Mucosa of stomach (tissue), 1 donor: ENCODE data around the gene PRX.

Source experiments
- H3K27me3 ChIP-seq: one replicate; pipeline ENCODE4 v1.7.0; 2013; ENCODE audit warnings: mild to moderate bottlenecking, low read length; ENCODE audit not compliant: control insufficient read depth, insufficient read depth
- H3K36me3 ChIP-seq: one replicate; pipeline ENCODE4 v1.7.0; 2013; ENCODE audit warnings: low read length; ENCODE audit not compliant: control insufficient read depth, insufficient read depth
- H3K4me1 ChIP-seq: one replicate; pipeline ENCODE4 v1.7.0; 2013; ENCODE audit warnings: mild to moderate bottlenecking, low read length; ENCODE audit not compliant: control insufficient read depth, insufficient read depth
- H3K4me3 ChIP-seq: one replicate; pipeline ENCODE4 v1.7.0; 2013; ENCODE audit warnings: low read length
- H3K9ac ChIP-seq: one replicate; pipeline ENCODE4 v1.7.0; 2013; ENCODE audit warnings: mild to moderate bottlenecking, low read length, moderate library complexity
- H3K9me3 ChIP-seq: one replicate; pipeline ENCODE4 v1.7.0; 2013; ENCODE audit warnings: mild to moderate bottlenecking, low read length, moderate library complexity; ENCODE audit not compliant: control insufficient read depth
- donor health status: Pancreatic carcinoma.

Gene PRX

GRCh38 chr19:40407714-40408597, 5.2 kb downstream of the PRX start:
- H3K9me3 ChIP-seq = no peaks in the 10 kb centered on the region
- no peaks in the 10 kb centered on the region for H3K27me3 ChIP-seq
- peaks cover 8% of the 10 kb centered on the region for H3K4me1 ChIP-seq
- H3K9ac ChIP-seq = no peak overlapping the region
- H3K4me3 ChIP-seq = no peak overlapping the region
- H3K36me3 ChIP-seq = no peaks in the 10 kb centered on the region

DNA sequence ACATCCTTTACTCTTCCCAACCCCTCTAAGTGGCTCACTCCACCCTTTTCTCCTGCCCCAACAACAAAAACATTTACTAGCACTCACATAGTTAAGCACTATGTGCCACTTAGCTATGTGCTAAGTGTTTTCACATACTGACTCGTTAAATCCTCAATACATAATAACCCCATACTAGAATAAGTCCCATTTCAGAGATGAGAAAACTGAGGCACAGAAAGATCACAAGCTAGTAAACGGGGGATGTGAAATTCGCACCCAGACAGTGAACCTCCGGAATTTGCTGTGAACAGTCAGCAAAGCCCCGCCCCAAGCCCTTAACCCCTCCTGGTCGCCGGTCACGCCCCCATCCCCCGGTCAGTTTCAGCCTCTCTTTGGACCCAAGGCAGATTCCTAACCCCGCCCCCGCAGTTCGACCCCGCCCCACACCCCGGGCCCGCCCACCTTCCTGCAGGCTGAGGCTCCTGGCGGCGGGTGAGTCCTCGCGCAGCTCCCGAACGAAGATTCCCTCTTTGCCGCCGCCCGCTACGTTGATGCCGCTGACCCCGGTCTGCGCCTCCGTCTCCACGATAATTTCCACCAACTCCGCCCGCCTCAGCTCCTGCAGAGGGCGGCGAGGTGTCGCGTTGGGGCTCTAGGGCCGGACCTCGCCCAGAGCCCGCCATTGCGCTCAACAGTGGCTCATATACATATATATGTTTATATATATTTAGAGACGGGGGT, 9.8 kb downstream of the PRX start:
- Histone ChIP-seq H3K36me3 (no peaks in the 10 kb centered on the region), H3K9ac (peak overlapping the region; percentile 47), H3K9me3 (no peaks in the 10 kb centered on the region), H3K4me1 (peaks cover 8% of the 10 kb centered on the region), H3K27me3 (no peaks in the 10 kb centered on the region), H3K4me3 (no peak overlapping the region)

DNA sequence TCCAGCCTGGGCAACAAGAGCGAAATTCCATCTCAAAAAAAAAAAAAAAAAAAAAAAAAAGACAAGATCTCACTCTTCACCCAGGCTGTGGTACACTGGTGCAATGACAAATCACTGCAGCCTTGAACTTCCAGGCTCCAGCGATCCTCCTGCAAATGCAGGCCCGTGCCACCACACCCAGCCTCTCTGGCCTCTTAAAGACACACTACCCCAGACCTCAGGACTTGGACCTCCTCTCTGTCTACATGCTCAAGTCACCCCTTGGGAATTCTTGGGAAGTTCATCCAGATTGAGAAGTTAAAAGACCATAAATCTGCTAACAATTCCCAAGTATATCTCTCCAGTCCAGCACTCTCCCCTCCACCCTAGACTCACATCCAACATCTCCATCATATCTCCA, 12.6 kb downstream of the PRX start:
- no peak overlapping the region for H3K4me3 ChIP-seq
- H3K4me1 ChIP-seq = peaks cover 4% of the 10 kb centered on the region
- H3K9me3 ChIP-seq = no peaks in the 10 kb centered on the region
- no peaks in the 10 kb centered on the region for H3K36me3 ChIP-seq
- H3K9ac ChIP-seq = no peak overlapping the region
- no peaks in the 10 kb centered on the region for H3K27me3 ChIP-seq

DNA sequence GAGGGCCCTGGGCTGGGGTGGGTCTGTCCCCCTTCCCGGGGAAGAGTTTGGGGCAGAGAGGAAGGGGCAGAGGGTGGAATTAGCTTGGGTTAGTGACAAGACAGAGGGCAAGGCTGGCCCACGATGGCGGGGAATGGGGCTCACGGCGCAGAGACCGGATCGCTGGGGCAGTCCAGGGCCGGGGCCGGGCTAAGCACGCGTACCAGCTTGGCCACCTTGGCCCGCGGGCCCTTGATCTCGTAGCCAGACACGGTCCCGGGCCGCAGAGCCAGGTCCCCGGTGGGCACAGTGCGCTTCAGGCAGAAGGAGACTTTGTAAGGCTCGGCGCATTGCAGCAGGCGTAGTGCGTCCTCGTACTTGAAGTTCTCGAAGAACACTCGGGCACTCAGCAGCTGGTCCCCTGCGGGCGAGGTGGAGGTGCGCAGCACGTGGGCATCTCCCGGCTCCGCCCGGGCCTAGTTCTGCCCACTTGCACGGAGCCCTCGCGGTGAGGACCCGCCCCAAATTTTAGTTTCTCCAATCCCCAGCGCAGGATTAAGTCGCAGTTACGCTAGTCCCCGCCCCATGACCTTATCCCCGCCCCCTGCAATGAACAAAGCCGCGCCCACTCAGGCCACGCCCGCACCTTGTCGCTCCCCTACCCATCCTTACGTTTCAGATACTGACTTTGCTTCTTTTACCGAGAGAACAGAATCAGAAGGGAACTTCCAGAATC, 14.6 kb downstream of the PRX start:
- no peak overlapping the region for H3K4me3 ChIP-seq
- no peaks in the 10 kb centered on the region for H3K36me3 ChIP-seq
- no peaks in the 10 kb centered on the region for H3K27me3 ChIP-seq
- peaks cover 4% of the 10 kb centered on the region for H3K4me1 ChIP-seq
- H3K9me3 ChIP-seq = no peaks in the 10 kb centered on the region
- H3K9ac ChIP-seq = no peak overlapping the region

- H3K9ac ChIP-seq = no peak overlapping the region
- peaks cover 7% of the 10 kb centered on the region for H3K4me1 ChIP-seq
- H3K4me3 ChIP-seq = no peak overlapping the region
- H3K27me3 ChIP-seq = no peaks in the 10 kb centered on the region
- no peaks in the 10 kb centered on the region for H3K36me3 ChIP-seq
- no peaks in the 10 kb centered on the region for H3K9me3 ChIP-seq
Measured at GRCh38 chr19:40397568-40397906, 15.6 kb downstream of the PRX start.

DNA sequence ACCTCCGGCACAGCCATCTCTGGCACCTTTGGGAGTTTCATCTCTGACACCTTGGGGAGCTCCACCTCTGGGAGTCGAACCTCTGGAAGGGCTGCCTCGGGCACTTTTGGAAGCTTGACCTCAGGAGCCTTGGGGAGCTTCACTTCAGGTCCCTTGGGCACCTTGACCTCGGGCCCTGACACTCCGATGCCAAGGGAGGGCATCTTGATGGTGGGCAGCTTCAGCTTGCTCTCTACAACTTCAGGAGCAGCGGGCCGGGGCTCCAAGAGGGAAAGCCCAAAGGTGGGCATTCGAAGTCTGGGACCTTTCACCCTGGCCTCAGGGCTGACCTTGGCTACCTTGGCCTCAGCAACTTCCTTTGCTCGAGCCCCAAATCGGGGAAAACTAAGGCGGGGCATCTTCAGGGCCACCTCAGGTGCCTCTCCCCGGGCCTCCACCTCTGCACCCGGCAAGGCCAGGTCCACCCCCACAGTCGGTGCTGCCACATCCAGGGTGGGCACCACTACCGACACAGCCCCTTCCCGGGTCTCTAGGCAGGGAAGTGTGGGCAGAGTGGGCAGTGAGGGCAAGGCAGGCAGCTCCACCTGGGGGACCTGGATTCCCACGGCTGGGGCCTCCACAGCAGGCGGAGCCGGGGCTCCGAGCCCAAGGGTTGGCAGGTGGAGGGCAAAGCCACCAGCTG, 16.2 kb downstream of the PRX start:
- no peaks in the 10 kb centered on the region for H3K27me3 ChIP-seq
- H3K9me3 ChIP-seq = no peaks in the 10 kb centered on the region
- H3K36me3 ChIP-seq = no peaks in the 10 kb centered on the region
- H3K9ac ChIP-seq = no peak overlapping the region
- no peak overlapping the region for H3K4me3 ChIP-seq
- peaks cover 7% of the 10 kb centered on the region for H3K4me1 ChIP-seq

- no peak overlapping the region for H3K9ac ChIP-seq
- no peaks in the 10 kb centered on the region for H3K9me3 ChIP-seq
- H3K4me3 ChIP-seq = no peak overlapping the region
- H3K36me3 ChIP-seq = no peaks in the 10 kb centered on the region
- H3K27me3 ChIP-seq = no peaks in the 10 kb centered on the region
- peaks cover 7% of the 10 kb centered on the region for H3K4me1 ChIP-seq
Measured at GRCh38 chr19:40395956-40396355, 17.2 kb downstream of the PRX start.

DNA sequence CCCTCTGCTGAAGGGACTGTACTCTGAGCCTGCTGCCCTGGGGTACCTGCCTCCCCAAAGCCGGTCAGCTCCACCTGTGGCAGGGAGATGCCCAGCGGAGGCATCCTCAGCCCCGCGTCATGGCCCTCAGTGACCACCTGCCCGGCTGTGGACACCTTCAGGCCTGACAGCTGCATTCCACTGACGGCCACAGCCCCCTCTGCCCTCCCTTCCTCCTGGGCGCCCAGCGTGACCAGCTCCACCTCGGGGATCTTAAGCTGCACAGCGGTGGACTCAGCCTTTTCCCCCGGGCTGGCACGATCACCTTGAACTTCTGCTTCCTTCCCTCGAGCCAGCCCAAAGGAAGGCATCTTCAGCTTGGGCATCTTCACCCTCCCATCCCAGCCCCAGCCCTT, 18.4 kb downstream of the PRX start:
- no peaks in the 10 kb centered on the region for H3K27me3 ChIP-seq
- no peak overlapping the region for H3K9ac ChIP-seq

GRCh38 chr19:40393894-40394815, 19.0 kb downstream of the PRX start:
- H3K27me3 ChIP-seq = no peaks in the 10 kb centered on the region
- no peak overlapping the region for H3K4me3 ChIP-seq
- H3K9ac ChIP-seq = no peak overlapping the region
- peaks cover 7% of the 10 kb centered on the region for H3K4me1 ChIP-seq
- no peaks in the 10 kb centered on the region for H3K36me3 ChIP-seq
- no peaks in the 10 kb centered on the region for H3K9me3 ChIP-seq

More for the DNA sequence above, 18.4 kb downstream of the PRX start:
- Histone ChIP-seq H3K4me1 (peaks cover 7% of the 10 kb centered on the region), H3K9me3 (no peaks in the 10 kb centered on the region), H3K4me3 (no peak overlapping the region), H3K36me3 (no peaks in the 10 kb centered on the region)

DNA sequence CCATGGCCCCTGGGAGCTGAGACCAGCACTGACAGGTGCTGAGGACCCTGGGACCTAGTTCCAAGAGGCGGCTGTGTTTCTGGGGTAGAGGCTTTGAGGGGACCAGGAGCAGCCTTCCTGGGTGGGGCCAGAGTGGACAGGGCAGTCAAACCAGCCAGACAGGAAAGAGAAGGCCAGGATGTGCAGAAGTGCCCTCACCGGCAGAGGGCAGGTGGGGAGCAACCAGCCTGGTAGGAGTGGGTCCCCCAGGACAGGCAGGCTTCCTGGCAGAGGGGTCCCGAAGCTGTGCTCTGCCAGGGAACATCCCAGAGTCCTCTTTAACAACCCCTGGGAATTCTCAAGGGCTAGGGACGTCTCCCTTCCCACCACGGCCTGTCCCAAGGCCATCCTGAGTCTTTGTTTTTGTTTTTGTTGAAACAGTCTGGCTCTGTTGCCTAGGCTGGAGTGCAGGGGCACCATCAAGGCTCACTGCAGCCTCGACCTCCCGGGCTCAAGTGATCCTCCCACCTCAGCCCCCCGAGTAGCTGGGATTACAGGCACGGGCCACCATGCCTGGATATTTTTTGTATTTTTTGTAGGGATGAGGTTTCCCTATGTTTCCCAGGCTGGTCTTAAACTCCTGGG, 20.2 kb downstream of the PRX start:
- H3K4me3 ChIP-seq = no peak overlapping the region
- H3K4me1 ChIP-seq = peaks cover 7% of the 10 kb centered on the region
- H3K27me3 ChIP-seq = no peaks in the 10 kb centered on the region
- no peaks in the 10 kb centered on the region for H3K36me3 ChIP-seq
- no peaks in the 10 kb centered on the region for H3K9me3 ChIP-seq
- H3K9ac ChIP-seq = no peak overlapping the region

GRCh38 chr19:40392123-40392522, 21.1 kb downstream of the PRX start:
- no peak overlapping the region for H3K9ac ChIP-seq
- no peaks in the 10 kb centered on the region for H3K9me3 ChIP-seq
- peaks cover 7% of the 10 kb centered on the region for H3K4me1 ChIP-seq
- H3K36me3 ChIP-seq = no peaks in the 10 kb centered on the region
- no peak overlapping the region for H3K4me3 ChIP-seq
- no peaks in the 10 kb centered on the region for H3K27me3 ChIP-seq
